ENCODE data around the gene SPO11. TPM values are rescaled to one million over a fixed set of nuclear protein-coding genes. Genes with fewer than 3 reads are reported as not detected.
A peak's percentile ranks its signal among the peaks of the same experiment; 100 is the strongest.

SPO11 gene
- total RNA-seq, 2 experiments from 2014 or later = not detected

- H3K27ac Mint-ChIP-seq = peak overlapping the region; percentile 65
Measured at GRCh38 chr20:57352305-57352704, 22.7 kb downstream of the SPO11 start.

GRCh38 chr20:57353351-57353750 is 23.7 kb downstream of the SPO11 start:
- H3K36me3 Mint-ChIP-seq (ENCODE audit: low read depth) = peaks cover 35% of the 10 kb centered on the region
- ChIA-PET CTCF (no interaction called here), POLR2A (interaction anchor here (2.4 kb wide), 1 partner anchor 38 kb away, joined by 20 read pairs; the partner anchor contains the start of gene RBM38)
- H3K4me3 Mint-ChIP-seq = no peak overlapping the region
- H3K4me1 Mint-ChIP-seq = peaks cover 20% of the 10 kb centered on the region
- no peaks in the 10 kb centered on the region for H3K27me3 Mint-ChIP-seq
- DNase-seq = no peak
- no peak overlapping the region for H3K27ac Mint-ChIP-seq
- H3K9me3 Mint-ChIP-seq = no peaks in the 10 kb centered on the region

More at GRCh38 chr20:57352305-57352704, 22.7 kb downstream of the SPO11 start:
- ChIA-PET CTCF (interaction anchor here (0.8 kb wide), 1 partner anchor 27 kb away, joined by 3 read pairs; no protein-coding TSS in a partner anchor), POLR2A (interaction anchor here (1.2 to 2.4 kb wide), 2 partner anchors 23 to 39 kb away, joined by 7 to 20 read pairs; partner anchors contain the start of gene RBM38)
- no peak for DNase-seq
- Mint-ChIP-seq H3K9me3 (no peaks in the 10 kb centered on the region), H3K27me3 (peaks cover 6% of the 10 kb centered on the region), H3K4me1 (peaks cover 20% of the 10 kb centered on the region), H3K4me3 (peak overlapping the region; percentile 89), H3K36me3 (ENCODE audit: low read depth) (peaks cover 35% of the 10 kb centered on the region)

GRCh38 chr20:57361517-57361916 is 31.9 kb downstream of the SPO11 start:
- Mint-ChIP-seq H3K36me3 (ENCODE audit: low read depth) (peaks cover 26% of the 10 kb centered on the region), H3K27ac (no peak overlapping the region), H3K9me3 (no peaks in the 10 kb centered on the region), H3K27me3 (no peaks in the 10 kb centered on the region), H3K4me3 (no peak overlapping the region), H3K4me1 (no peaks in the 10 kb centered on the region)
- DNase-seq = no peak
- ChIA-PET CTCF (interaction anchor here (0.9 to 2.0 kb wide), 3 partner anchors 15 to 29 kb away, joined by 3 to 6 read pairs (median 3); no protein-coding TSS in a partner anchor), POLR2A (no interaction called here)

- no peak overlapping the region for H3K27ac Mint-ChIP-seq
- H3K4me3 Mint-ChIP-seq = no peak overlapping the region
- ChIA-PET POLR2A (interaction anchor here (1.0 kb wide), 1 partner anchor 28 kb away, joined by 3 read pairs; no protein-coding TSS in a partner anchor), CTCF (interaction anchor here (1.1 to 1.2 kb wide), 2 partner anchors 17 to 738 kb away, joined by 3 to 4 read pairs; no protein-coding TSS in a partner anchor)
- no peaks in the 10 kb centered on the region for H3K9me3 Mint-ChIP-seq
- no peaks in the 10 kb centered on the region for H3K4me1 Mint-ChIP-seq
- H3K36me3 Mint-ChIP-seq (ENCODE audit: low read depth) = peaks cover 44% of the 10 kb centered on the region
- H3K27me3 Mint-ChIP-seq = no peaks in the 10 kb centered on the region
- no peak for DNase-seq
Measured at GRCh38 chr20:57364451-57364850, 34.8 kb downstream of the SPO11 start.

GRCh38 chr20:57369596-57369995 is 40.0 kb downstream of the SPO11 start:
- Mint-ChIP-seq H3K27me3 (no peaks in the 10 kb centered on the region), H3K4me1 (peaks cover 5% of the 10 kb centered on the region), H3K27ac (no peak overlapping the region), H3K9me3 (no peaks in the 10 kb centered on the region), H3K4me3 (no peak overlapping the region), H3K36me3 (ENCODE audit: low read depth) (peaks cover 78% of the 10 kb centered on the region)
- no peak for DNase-seq
- POLR2A ChIA-PET = interaction anchor here (1.2 kb wide), 1 partner anchor 10 kb away, joined by 4 read pairs; no protein-coding TSS in a partner anchor
- CTCF ChIA-PET = no interaction called here

GRCh38 chr20:57370316-57370715 is 40.7 kb downstream of the SPO11 start:
- Mint-ChIP-seq H3K27ac (no peak overlapping the region), H3K36me3 (ENCODE audit: low read depth) (peaks cover 80% of the 10 kb centered on the region), H3K4me1 (peaks cover 5% of the 10 kb centered on the region), H3K9me3 (no peaks in the 10 kb centered on the region), H3K4me3 (no peak overlapping the region), H3K27me3 (no peaks in the 10 kb centered on the region)
- POLR2A ChIA-PET = no interaction called here
- CTCF ChIA-PET = no interaction called here
- no peak for DNase-seq

- peaks cover 81% of the 10 kb centered on the region for H3K36me3 Mint-ChIP-seq (ENCODE audit: low read depth)
- ChIA-PET CTCF (no interaction called here), POLR2A (no interaction called here)
- H3K9me3 Mint-ChIP-seq = no peaks in the 10 kb centered on the region
- no peak overlapping the region for H3K27ac Mint-ChIP-seq
- peaks cover 9% of the 10 kb centered on the region for H3K4me1 Mint-ChIP-seq
- no peak overlapping the region for H3K4me3 Mint-ChIP-seq
- H3K27me3 Mint-ChIP-seq = no peaks in the 10 kb centered on the region
- DNase-seq = no peak
Measured at GRCh38 chr20:57371363-57371762, 41.8 kb downstream of the SPO11 start.

GRCh38 chr20:57372157-57372556 is 42.6 kb downstream of the SPO11 start:
- POLR2A ChIA-PET = no interaction called here
- no peak for DNase-seq
- peaks cover 12% of the 10 kb centered on the region for H3K4me1 Mint-ChIP-seq
- no peaks in the 10 kb centered on the region for H3K27me3 Mint-ChIP-seq
- no peak overlapping the region for H3K27ac Mint-ChIP-seq
- H3K36me3 Mint-ChIP-seq (ENCODE audit: low read depth) = peaks cover 81% of the 10 kb centered on the region
- CTCF ChIA-PET = no interaction called here
- H3K9me3 Mint-ChIP-seq = no peaks in the 10 kb centered on the region
- H3K4me3 Mint-ChIP-seq = no peak overlapping the region

- Mint-ChIP-seq H3K4me3 (no peak overlapping the region), H3K27me3 (no peaks in the 10 kb centered on the region), H3K9me3 (no peaks in the 10 kb centered on the region), H3K36me3 (ENCODE audit: low read depth) (peaks cover 85% of the 10 kb centered on the region), H3K27ac (no peak overlapping the region), H3K4me1 (peaks cover 18% of the 10 kb centered on the region)
- DNase-seq = no peak
- POLR2A ChIA-PET = interaction anchor here (0.9 kb wide), 1 partner anchor 40 kb away, joined by 3 read pairs; no protein-coding TSS in a partner anchor
- CTCF ChIA-PET = no interaction called here
Measured at GRCh38 chr20:57372581-57373350, 43.2 kb downstream of the SPO11 start.

- CTCF ChIA-PET = no interaction called here
- H3K36me3 Mint-ChIP-seq (ENCODE audit: low read depth) = peaks cover 82% of the 10 kb centered on the region
- H3K27me3 Mint-ChIP-seq = no peaks in the 10 kb centered on the region
- peak overlapping the region; percentile 24 for H3K27ac Mint-ChIP-seq
- no peaks in the 10 kb centered on the region for H3K9me3 Mint-ChIP-seq
- POLR2A ChIA-PET = interaction anchor here (1.2 to 2.2 kb wide), 2 partner anchors 15 to 23 kb away, joined by 3 to 7 read pairs; partner anchors contain the start of gene RAE1
- no peak for DNase-seq
- H3K4me3 Mint-ChIP-seq = no peak overlapping the region
- peaks cover 32% of the 10 kb centered on the region for H3K4me1 Mint-ChIP-seq
Measured at GRCh38 chr20:57374343-57374930, 44.8 kb downstream of the SPO11 start.

GRCh38 chr20:57374931-57375651 is 45.5 kb downstream of the SPO11 start:
- H3K27ac Mint-ChIP-seq = no peak overlapping the region
- no peaks in the 10 kb centered on the region for H3K9me3 Mint-ChIP-seq
- no peaks in the 10 kb centered on the region for H3K27me3 Mint-ChIP-seq
- H3K36me3 Mint-ChIP-seq (ENCODE audit: low read depth) = peaks cover 78% of the 10 kb centered on the region
- ChIA-PET CTCF (no interaction called here), POLR2A (interaction anchor here (0.6 to 2.2 kb wide), 3 partner anchors 13 to 24 kb away, joined by 3 to 7 read pairs (median 3); partner anchors contain the start of gene RAE1)
- DNase-seq = no peak
- H3K4me1 Mint-ChIP-seq = peaks cover 39% of the 10 kb centered on the region
- no peak overlapping the region for H3K4me3 Mint-ChIP-seq

GRCh38 chr20:57375652-57376230 is 46.1 kb downstream of the SPO11 start:
- ChIA-PET POLR2A (interaction anchor here (0.6 to 2.2 kb wide), 4 partner anchors 13 to 24 kb away, joined by 3 to 7 read pairs (median 3); partner anchors contain the start of gene RAE1), CTCF (interaction anchor here (1.8 kb wide), 1 partner anchor 123 kb away, joined by 5 read pairs; no protein-coding TSS in a partner anchor)
- no peak for DNase-seq
- peaks cover 42% of the 10 kb centered on the region for H3K4me1 Mint-ChIP-seq
- no peak overlapping the region for H3K4me3 Mint-ChIP-seq
- no peaks in the 10 kb centered on the region for H3K27me3 Mint-ChIP-seq
- H3K9me3 Mint-ChIP-seq = no peaks in the 10 kb centered on the region
- no peak overlapping the region for H3K27ac Mint-ChIP-seq
- H3K36me3 Mint-ChIP-seq (ENCODE audit: low read depth) = peaks cover 76% of the 10 kb centered on the region

Measured in activated CD4-positive, alpha-beta memory T cell treated with anti-CD3 and anti-CD28 coated beads, Interleukin-2, amount 10 ng/mL, durations not matched to agents 7 days and 5 days (primary cell).